OCI-LY1 (cell line): Measurements from ENCODE around the gene HBB.

Source experiments
- EZH2 ChIP-seq: fragments of 200-600 bp; sonication (generic), shearing (Covaris generic); IDR thresholded peaks from 2 replicates; pipeline ENCODE4 v1.8.0; 2017; ENCODE audit warnings: borderline replicate concordance, mixed run types, mild to moderate bottlenecking, antibody characterized with exemption, low read length, moderate library complexity, mixed read lengths
- TF ChIP-seq, protein P1 (sequence below): fragments of 200-600 bp; sonication (generic), shearing (Covaris generic); IDR thresholded peaks from 2 replicates; pipeline ENCODE4 v1.5.1; 2017; ENCODE audit warnings: mild to moderate bottlenecking, antibody characterized with exemption, low read length, moderate library complexity, mixed read lengths

DNA sequence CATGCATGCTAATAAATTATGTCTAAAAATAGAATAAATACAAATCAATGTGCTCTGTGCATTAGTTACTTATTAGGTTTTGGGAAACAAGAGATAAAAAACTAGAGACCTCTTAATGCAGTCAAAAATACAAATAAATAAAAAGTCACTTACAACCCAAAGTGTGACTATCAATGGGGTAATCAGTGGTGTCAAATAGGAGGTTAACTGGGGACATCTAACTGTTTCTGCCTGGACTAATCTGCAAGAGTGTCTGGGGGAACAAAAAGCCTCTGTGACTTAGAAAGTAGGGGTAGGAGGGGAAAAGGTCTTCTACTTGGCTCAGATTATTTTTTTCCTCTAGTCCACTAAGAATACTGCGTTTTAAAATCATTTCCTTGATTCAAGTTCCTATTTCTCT is 810 bp upstream of the HBB start:
- TF ChIP-seq, protein P1, sequence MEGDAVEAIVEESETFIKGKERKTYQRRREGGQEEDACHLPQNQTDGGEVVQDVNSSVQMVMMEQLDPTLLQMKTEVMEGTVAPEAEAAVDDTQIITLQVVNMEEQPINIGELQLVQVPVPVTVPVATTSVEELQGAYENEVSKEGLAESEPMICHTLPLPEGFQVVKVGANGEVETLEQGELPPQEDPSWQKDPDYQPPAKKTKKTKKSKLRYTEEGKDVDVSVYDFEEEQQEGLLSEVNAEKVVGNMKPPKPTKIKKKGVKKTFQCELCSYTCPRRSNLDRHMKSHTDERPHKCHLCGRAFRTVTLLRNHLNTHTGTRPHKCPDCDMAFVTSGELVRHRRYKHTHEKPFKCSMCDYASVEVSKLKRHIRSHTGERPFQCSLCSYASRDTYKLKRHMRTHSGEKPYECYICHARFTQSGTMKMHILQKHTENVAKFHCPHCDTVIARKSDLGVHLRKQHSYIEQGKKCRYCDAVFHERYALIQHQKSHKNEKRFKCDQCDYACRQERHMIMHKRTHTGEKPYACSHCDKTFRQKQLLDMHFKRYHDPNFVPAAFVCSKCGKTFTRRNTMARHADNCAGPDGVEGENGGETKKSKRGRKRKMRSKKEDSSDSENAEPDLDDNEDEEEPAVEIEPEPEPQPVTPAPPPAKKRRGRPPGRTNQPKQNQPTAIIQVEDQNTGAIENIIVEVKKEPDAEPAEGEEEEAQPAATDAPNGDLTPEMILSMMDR = no peak
- no peak for TF ChIP-seq EZH2
